ENCODE data around the gene EMC6.
A peak's percentile ranks its signal among the peaks of the same experiment; 100 is the strongest.

EMC6 gene

GRCh38 chr17:3688852-3689261 lies 20.2 kb downstream of the EMC6 start:
- in situ Hi-C loops (cut with MboI; ENCODE audit: low pct_unique_long_range_greater_than_20kb, low sequenced_read_pairs, unreplicated experiment) = loop anchor here (10.0 kb wide), 1 partner anchor 46 kb away; no protein-coding TSS in a partner anchor
- DNase-seq (ENCODE audit: low spot score) = no peak

GRCh38 chr17:3689262-3690093 lies 20.9 kb downstream of the EMC6 start:
- no peak for TF ChIP-seq CTCF (IDR thresholded peaks at IDR 0.05; ENCODE audit: extremely low read depth, insufficient read depth, missing control alignments)
- in situ Hi-C loops (cut with MboI; ENCODE audit: low pct_unique_long_range_greater_than_20kb, low sequenced_read_pairs, unreplicated experiment) = loop anchor here (10.0 kb wide), 1 partner anchor 45 kb away; no protein-coding TSS in a partner anchor
- DNase-seq (ENCODE audit: low spot score) = no peak

More at GRCh38 chr17:3688852-3689261, 20.2 kb downstream of the EMC6 start:
- TF ChIP-seq CTCF (IDR thresholded peaks at IDR 0.05; ENCODE audit: extremely low read depth, insufficient read depth, missing control alignments) = no peak

GRCh38 chr17:3690094-3690715 lies 21.6 kb downstream of the EMC6 start:
- TF ChIP-seq CTCF (IDR thresholded peaks at IDR 0.05; ENCODE audit: extremely low read depth, insufficient read depth, missing control alignments) = no peak
- no peak for DNase-seq (ENCODE audit: low spot score)
- in situ Hi-C loops (cut with MboI; ENCODE audit: low pct_unique_long_range_greater_than_20kb, low sequenced_read_pairs, unreplicated experiment) = no loop called here

- no peak for DNase-seq (ENCODE audit: low spot score)
- in situ Hi-C loops (cut with MboI; ENCODE audit: low pct_unique_long_range_greater_than_20kb, low sequenced_read_pairs, unreplicated experiment) = no loop called here
- peak; percentile 30 for TF ChIP-seq CTCF (IDR thresholded peaks at IDR 0.05; ENCODE audit: extremely low read depth, insufficient read depth, missing control alignments)
Observed at GRCh38 chr17:3691617-3692067, 23.0 kb downstream of the EMC6 start.

GRCh38 chr17:3692346-3692745 lies 23.7 kb downstream of the EMC6 start:
- peak; percentile 35 for TF ChIP-seq CTCF (IDR thresholded peaks at IDR 0.05; ENCODE audit: extremely low read depth, insufficient read depth, missing control alignments)
- no peak for DNase-seq (ENCODE audit: low spot score)
- in situ Hi-C loops (cut with MboI; ENCODE audit: low pct_unique_long_range_greater_than_20kb, low sequenced_read_pairs, unreplicated experiment) = no loop called here

- no peak for DNase-seq (ENCODE audit: low spot score)
- in situ Hi-C loops (cut with MboI; ENCODE audit: low pct_unique_long_range_greater_than_20kb, low sequenced_read_pairs, unreplicated experiment) = no loop called here
- TF ChIP-seq CTCF (IDR thresholded peaks at IDR 0.05; ENCODE audit: extremely low read depth, insufficient read depth, missing control alignments) = no peak
Observed at GRCh38 chr17:3693141-3693540, 24.5 kb downstream of the EMC6 start.
